Kidney (tissue), 14 donors: Measurements from ENCODE around the gene NDUFV1. TPM values are rescaled to one million over a fixed set of nuclear protein-coding genes. Genes with fewer than 3 reads are reported as not detected.
"Not testable (repeated sequence)": the region's sequence is repeated elsewhere in the genome, so short reads cannot be mapped to it uniquely, and the experiment has no call there.

Experiments
- DNase-seq, 5 donors: peaks; one replicate each; pipeline ENCODE4 v3.0.0-alpha.2; 2013 to 2020
- FAIRE-seq: peaks from 2 replicates; lab custom pipeline; 2012; peaks lifted over from hg19 to GRCh38; lab: Jason Lieb, UNC
- H3K27ac ChIP-seq, 2 donors: one replicate each; pipeline ENCODE4 v1.7.0; 2013; ENCODE audit warnings: low read depth in 2 of 2, low read length in 2 of 2, inconsistent platforms in 1 of 2
- H3K27me3 ChIP-seq: one replicate; pipeline ENCODE4 v1.7.1; 2013; ENCODE audit warnings: low read length, inconsistent platforms; ENCODE audit not compliant: control insufficient read depth, insufficient read depth
- H3K36me3 ChIP-seq, 3 donors: one replicate each; pipeline versions ENCODE4 v1.7.0 to v1.7.1; 2013; ENCODE audit warnings: low read length in 3 of 3, control low read depth in 1 of 3, inconsistent platforms in 1 of 3; ENCODE audit not compliant: insufficient read depth in 3 of 3, control insufficient read depth in 2 of 3
- H3K4me1 ChIP-seq, 3 donors: one replicate each; pipeline versions ENCODE4 v1.7.0 to v1.7.1; 2013; ENCODE audit warnings: low read length in 3 of 3, inconsistent platforms in 1 of 3, low read depth in 1 of 3; ENCODE audit not compliant: control insufficient read depth in 2 of 3, insufficient read depth in 2 of 3
- H3K4me3 ChIP-seq, 3 donors: one replicate each; pipeline versions ENCODE4 v1.7.0 to v1.8.1; 2013; ENCODE audit warnings: low read length in 3 of 3, control low read depth in 1 of 3, inconsistent platforms in 1 of 3
- H3K9ac ChIP-seq, 3 donors: one replicate each; pipeline versions ENCODE4 v1.7.0 to v1.7.1; 2013; ENCODE audit warnings: low read length in 3 of 3, control low read depth in 1 of 3, inconsistent platforms in 1 of 3
- H3K9me3 ChIP-seq, 3 donors: one replicate each; pipeline versions ENCODE4 v1.7.0 to v1.7.1; 2013; ENCODE audit warnings: low read length in 3 of 3, control low read depth in 1 of 3, inconsistent platforms in 1 of 3; ENCODE audit not compliant: control insufficient read depth in 2 of 3, insufficient read depth in 1 of 3
- CTCF ChIP-seq: IDR thresholded peaks from 3 replicates; pipeline ENCODE4 v1.5.1; 2012; ENCODE audit warnings: mild to moderate bottlenecking, moderate library complexity, borderline replicate concordance; ENCODE audit not compliant: insufficient read depth; ENCODE audit errors: extremely low read depth
- intact Hi-C: fragments of 100-400 bp; cut with DNase I; formaldehyde crosslinking; loops from one replicate; pipeline ENCODE4 v1.11.1; 2022
- polyA plus RNA-seq: library from polyadenylated mRNA; stranded (reverse); fragments of 350-450 nt; fragmentation: Illumina TruSeq; extraction: RNeasy Lipid Tissue Mini Kit (QIAGEN cat#74804); gene quantifications from one replicate; pipeline ENCODE4 v1.2.3, GENCODE V29; 2014; ENCODE audit warnings: low read depth, low replicate concordance; ENCODE audit not compliant: insufficient read depth
- total RNA-seq: library from RNA; stranded (reverse); fragmentation: NEBNext Ultra II Directional; extraction: Animal tissue kit (Norgen Biotek cat#: 25700); gene quantifications from one replicate; pipeline ENCODE4 v1.2.1, GENCODE V29; 2021
- donor health status: control.
- donor health status: control.
- donor health status: control.
- donor health status: control.
- donor health status: control.
- donor health status: DM: yes; HTN: yes; CAD: no.
- donor health status: Normal renal cell carcinoma (clear cell type).

Gene NDUFV1
- total and polyA plus RNA-seq, 2 donors from 2014 or later: 191 to 395 TPM

- TF ChIP-seq CTCF: no peak
- Histone ChIP-seq H3K4me1 (peaks cover 7 to 12% (median 7%) of the 10 kb centered on the region in 3 donors), H3K27me3 (no peaks in the 10 kb centered on the region), H3K4me3 (no peak overlapping the region), H3K27ac (no peak overlapping the region), H3K9ac (no peak overlapping the region), H3K36me3 (no peaks in the 10 kb centered on the region), H3K9me3 (no peaks in the 10 kb centered on the region)
- no peak for FAIRE-seq
- intact Hi-C loops: no loop called here
- DNase-seq: no peak
Measured at GRCh38 chr11:67586568-67587250, 20.0 kb upstream of the NDUFV1 start.

GRCh38 chr11:67588136-67588503, 18.6 kb upstream of the NDUFV1 start:
- H3K4me1 ChIP-seq: peaks cover 0 to 8% (median 0%) of the 10 kb centered on the region in 3 donors
- intact Hi-C loops: no loop called here
- no peak overlapping the region for H3K27ac ChIP-seq
- H3K4me3 ChIP-seq: no peak overlapping the region
- no peaks in the 10 kb centered on the region for H3K27me3 ChIP-seq
- H3K9ac ChIP-seq: no peak overlapping the region
- no peak for FAIRE-seq
- no peak for TF ChIP-seq CTCF
- H3K9me3 ChIP-seq: no peaks in the 10 kb centered on the region
- DNase-seq: no peak
- no peaks in the 10 kb centered on the region for H3K36me3 ChIP-seq

- H3K36me3 ChIP-seq, DNase-seq, intact Hi-C loops: not testable (repeated sequence)
Measured at GRCh38 chr11:67588899-67589415, 17.8 kb upstream of the NDUFV1 start.

GRCh38 chr11:67592880-67593564, 13.7 kb upstream of the NDUFV1 start:
- FAIRE-seq (no peak), DNase-seq (no peak)
- H3K4me3 ChIP-seq: no peak overlapping the region
- no peaks in the 10 kb centered on the region for H3K4me1 ChIP-seq
- no peak for TF ChIP-seq CTCF
- H3K36me3 ChIP-seq: no peaks in the 10 kb centered on the region
- H3K27ac ChIP-seq: no peak overlapping the region
- no peak overlapping the region for H3K9ac ChIP-seq
- H3K27me3 ChIP-seq: no peaks in the 10 kb centered on the region
- intact Hi-C loops: no loop called here
- no peaks in the 10 kb centered on the region for H3K9me3 ChIP-seq

More at GRCh38 chr11:67588899-67589415, 17.8 kb upstream of the NDUFV1 start:
- not testable (repeated sequence) for H3K4me1 ChIP-seq, FAIRE-seq, H3K27me3 ChIP-seq, H3K27ac ChIP-seq, H3K4me3 ChIP-seq, H3K9ac ChIP-seq, H3K9me3 ChIP-seq
